ENCODE results near the gene SPOCK1.

DNA sequence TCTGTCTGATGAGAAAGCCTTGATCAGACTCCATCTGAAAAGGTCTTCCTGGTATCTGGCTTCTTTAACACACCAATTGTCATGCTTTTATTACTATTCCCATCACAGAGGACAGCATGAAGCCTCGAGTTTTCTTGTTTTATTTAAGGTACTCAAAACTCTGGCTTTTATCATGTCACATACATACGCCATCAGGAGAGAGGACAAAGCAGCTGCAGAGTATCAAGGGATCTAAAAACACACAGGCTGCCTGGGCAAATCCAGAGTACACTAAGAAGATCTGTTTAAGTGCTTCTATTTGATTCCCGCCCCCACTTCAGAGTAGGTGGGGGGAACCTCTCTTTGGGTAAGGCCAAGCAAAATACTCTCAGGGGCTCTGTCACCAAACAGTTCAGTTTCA lies 277.2 kb downstream of the SPOCK1 start:
- TF ChIP-seq, protein P1, sequence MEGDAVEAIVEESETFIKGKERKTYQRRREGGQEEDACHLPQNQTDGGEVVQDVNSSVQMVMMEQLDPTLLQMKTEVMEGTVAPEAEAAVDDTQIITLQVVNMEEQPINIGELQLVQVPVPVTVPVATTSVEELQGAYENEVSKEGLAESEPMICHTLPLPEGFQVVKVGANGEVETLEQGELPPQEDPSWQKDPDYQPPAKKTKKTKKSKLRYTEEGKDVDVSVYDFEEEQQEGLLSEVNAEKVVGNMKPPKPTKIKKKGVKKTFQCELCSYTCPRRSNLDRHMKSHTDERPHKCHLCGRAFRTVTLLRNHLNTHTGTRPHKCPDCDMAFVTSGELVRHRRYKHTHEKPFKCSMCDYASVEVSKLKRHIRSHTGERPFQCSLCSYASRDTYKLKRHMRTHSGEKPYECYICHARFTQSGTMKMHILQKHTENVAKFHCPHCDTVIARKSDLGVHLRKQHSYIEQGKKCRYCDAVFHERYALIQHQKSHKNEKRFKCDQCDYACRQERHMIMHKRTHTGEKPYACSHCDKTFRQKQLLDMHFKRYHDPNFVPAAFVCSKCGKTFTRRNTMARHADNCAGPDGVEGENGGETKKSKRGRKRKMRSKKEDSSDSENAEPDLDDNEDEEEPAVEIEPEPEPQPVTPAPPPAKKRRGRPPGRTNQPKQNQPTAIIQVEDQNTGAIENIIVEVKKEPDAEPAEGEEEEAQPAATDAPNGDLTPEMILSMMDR (IDR thresholded peaks at IDR 0.05): no peak
- TF ChIP-seq POLR2A (IDR thresholded peaks at IDR 0.05): no peak
